Mononuclear cell (primary cell): ENCODE data around the gene ARHGEF2. TPM values are rescaled to one million over a fixed set of nuclear protein-coding genes. Genes with fewer than 3 reads are reported as not detected.

Experiments used
- H3K27me3 ChIP-seq: 2 replicates; pipeline ENCODE4 v1.6.0; 2011; ENCODE audit warnings: low read length, control low read depth; ENCODE audit not compliant: insufficient read depth
- H3K4me1 ChIP-seq: 2 replicates; pipeline ENCODE4 v1.5.1; 2011; ENCODE audit warnings: mild to moderate bottlenecking, low read length, control low read depth; ENCODE audit not compliant: insufficient read depth
- H3K4me3 ChIP-seq: 2 replicates; pipeline ENCODE4 v1.5.1; 2011; ENCODE audit warnings: mild to moderate bottlenecking, low read length, moderate library complexity
- H3K9me3 ChIP-seq: 2 replicates; pipeline ENCODE4 v1.5.1; 2011; ENCODE audit warnings: low read depth, mild to moderate bottlenecking, control low read depth, low read length
- total RNA-seq: library from RNA; depleted of rRNA; stranded (reverse); fragments of >200 nt; gene quantifications from one replicate; pipeline ENCODE4 v1.2.3, GENCODE V29; 2012

ARHGEF2 gene
- total RNA-seq, 1 donor, result 149 TPM

DNA sequence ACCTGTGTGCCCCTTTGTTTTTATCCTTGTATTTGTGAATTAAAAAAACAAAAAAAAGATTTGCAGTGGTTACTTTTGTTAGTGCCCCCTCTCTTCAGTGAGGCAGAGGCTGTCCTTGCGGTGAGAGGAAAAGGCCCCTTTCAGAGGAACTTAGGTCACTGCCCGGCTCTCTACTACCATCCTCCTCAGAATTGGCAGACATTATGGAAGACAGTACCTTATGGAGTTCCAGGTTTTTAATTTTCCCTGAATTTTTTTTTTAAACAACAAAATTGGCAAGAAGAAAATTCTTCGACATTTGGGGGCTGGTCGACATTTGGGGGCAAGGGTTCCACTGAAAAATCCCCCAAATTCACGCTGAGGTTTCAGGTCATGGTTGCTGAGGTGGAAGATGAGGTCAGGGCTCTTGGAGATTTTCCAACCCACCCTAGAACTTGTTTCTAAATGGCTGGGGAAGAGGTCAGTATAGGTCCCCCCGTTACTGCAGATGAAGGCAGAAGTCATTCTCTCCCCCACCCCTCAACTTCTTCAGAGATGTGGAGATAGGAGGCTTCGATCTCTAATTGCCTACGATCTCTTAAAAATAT lies 31.6 kb downstream of the ARHGEF2 start:
- Histone ChIP-seq H3K4me1 (peaks cover 60% of the 10 kb centered on the region), H3K9me3 (no peaks in the 10 kb centered on the region), H3K27me3 (no peaks in the 10 kb centered on the region), H3K4me3 (no peak overlapping the region)

DNA sequence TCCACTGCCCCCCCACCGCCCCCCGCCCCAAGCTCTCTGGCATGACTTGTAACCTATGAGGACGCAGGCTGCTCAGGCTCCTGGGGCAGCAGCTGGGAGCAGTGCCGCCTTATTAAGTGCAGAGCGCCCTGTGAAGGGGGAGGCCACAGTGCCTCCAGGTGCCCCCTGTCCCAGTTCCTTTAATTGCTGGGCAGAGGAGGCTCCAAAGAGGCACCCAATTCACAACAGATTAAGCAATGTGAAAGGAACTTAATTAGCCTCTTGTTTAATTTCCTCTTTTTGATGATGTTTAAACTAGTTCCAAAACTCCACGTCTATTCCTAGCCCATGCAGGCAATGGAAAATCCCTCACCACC lies 33.9 kb downstream of the ARHGEF2 start:
- Histone ChIP-seq H3K4me1 (peaks cover 82% of the 10 kb centered on the region), H3K9me3 (no peaks in the 10 kb centered on the region), H3K4me3 (no peak overlapping the region), H3K27me3 (no peaks in the 10 kb centered on the region)

DNA sequence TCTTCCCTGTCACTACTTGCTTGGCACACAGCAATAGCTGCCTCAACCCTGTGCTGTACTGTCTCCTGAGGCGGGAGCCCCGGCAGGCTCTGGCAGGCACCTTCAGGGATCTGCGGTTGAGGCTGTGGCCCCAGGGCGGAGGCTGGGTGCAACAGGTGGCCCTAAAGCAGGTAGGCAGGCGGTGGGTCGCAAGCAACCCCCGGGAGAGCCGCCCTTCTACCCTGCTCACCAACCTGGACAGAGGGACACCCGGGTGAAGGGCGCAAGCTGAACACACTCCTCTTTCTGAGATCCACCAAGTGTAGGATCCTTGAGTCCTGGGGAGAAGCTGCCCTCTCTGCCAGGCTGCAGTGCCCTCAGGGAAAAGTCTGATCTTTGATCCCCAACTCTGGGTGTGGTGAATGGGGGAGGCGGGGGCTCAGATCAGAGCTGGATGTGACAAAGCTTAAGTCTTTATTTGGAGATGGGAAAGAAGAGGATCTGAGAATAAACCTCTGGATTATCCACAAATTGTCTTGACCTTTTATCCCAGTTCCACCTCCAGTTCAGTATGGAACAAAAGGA lies 35.7 kb downstream of the ARHGEF2 start:
- H3K4me1 ChIP-seq, result peaks cover 93% of the 10 kb centered on the region
- no peaks in the 10 kb centered on the region for H3K9me3 ChIP-seq
- no peaks in the 10 kb centered on the region for H3K27me3 ChIP-seq
- no peak overlapping the region for H3K4me3 ChIP-seq

DNA sequence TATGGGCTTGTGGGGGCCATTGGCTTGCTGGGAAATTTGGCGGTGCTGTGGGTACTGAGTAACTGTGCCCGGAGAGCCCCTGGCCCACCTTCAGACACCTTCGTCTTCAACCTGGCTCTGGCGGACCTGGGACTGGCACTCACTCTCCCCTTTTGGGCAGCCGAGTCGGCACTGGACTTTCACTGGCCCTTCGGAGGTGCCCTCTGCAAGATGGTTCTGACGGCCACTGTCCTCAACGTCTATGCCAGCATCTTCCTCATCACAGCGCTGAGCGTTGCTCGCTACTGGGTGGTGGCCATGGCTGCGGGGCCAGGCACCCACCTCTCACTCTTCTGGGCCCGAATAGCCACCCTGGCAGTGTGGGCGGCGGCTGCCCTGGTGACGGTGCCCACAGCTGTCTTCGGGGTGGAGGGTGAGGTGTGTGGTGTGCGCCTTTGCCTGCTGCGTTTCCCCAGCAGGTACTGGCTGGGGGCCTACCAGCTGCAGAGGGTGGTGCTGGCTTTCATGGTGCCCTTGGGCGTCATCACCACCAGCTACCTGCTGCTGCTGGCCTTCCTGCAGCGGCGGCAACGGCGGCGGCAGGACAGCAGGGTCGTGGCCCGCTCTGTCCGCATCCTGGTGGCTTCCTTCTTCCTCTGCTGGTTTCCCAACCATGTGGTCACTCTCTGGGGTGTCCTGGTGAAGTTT lies 36.4 kb downstream of the ARHGEF2 start:
- H3K27me3 ChIP-seq, result no peaks in the 10 kb centered on the region
- peaks cover 86% of the 10 kb centered on the region for H3K4me1 ChIP-seq

DNA sequence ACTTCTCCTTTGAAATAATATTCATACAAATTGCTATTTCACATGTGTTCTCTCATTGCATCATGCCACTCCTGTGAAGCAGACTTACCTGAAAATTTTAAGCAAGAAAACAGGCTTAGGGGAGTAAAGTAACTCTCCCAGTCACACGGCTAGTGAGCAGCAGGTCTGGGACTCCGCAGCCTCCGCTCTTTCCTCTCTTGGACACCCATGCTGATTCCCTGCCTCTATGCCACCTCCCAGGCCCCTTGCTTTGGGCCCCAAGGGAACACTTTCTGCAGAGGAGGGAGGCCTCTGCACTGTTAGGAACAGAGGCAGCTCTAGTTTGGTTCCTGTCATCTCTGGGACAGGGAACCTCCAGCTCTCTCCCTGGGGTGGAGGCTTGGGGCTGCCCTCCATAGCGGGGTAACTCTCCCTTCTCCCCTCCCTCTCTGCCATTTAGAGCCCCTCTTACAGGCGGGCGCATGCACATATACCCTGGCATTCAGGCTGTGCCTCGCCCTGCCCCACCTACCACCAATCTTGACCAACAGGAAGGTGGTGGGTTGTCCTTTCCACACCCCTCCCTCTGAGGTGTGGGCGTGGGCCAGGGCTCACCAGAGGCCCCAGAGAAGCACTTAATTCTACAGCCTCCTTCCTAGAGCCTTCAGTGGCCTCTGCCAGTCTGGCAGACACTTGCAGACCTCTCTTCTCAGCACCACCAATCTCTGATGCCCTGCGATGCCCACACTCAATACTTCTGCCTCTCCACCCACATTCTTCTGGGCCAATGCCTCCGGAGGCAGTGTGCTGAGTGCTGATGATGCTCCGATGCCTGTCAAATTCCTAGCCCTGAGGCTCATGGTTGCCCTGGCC lies 37.1 kb downstream of the ARHGEF2 start, which contains the start of gene RXFP4:
Gene RXFP4, plus strand, starts transcription at position 646 of the 852 bp plus-strand sequence. Its CDS starts 72 bp downstream, at position 718.
- H3K9me3 ChIP-seq, result no peaks in the 10 kb centered on the region
- peaks cover 78% of the 10 kb centered on the region for H3K4me1 ChIP-seq
- H3K4me3 ChIP-seq, result no peak within 1 kb of the TSS
- H3K27me3 ChIP-seq, result no peaks in the 10 kb centered on the region

More for the DNA sequence above, 36.4 kb downstream of the ARHGEF2 start:
- Histone ChIP-seq H3K9me3 (no peaks in the 10 kb centered on the region), H3K4me3 (no peak overlapping the region)

DNA sequence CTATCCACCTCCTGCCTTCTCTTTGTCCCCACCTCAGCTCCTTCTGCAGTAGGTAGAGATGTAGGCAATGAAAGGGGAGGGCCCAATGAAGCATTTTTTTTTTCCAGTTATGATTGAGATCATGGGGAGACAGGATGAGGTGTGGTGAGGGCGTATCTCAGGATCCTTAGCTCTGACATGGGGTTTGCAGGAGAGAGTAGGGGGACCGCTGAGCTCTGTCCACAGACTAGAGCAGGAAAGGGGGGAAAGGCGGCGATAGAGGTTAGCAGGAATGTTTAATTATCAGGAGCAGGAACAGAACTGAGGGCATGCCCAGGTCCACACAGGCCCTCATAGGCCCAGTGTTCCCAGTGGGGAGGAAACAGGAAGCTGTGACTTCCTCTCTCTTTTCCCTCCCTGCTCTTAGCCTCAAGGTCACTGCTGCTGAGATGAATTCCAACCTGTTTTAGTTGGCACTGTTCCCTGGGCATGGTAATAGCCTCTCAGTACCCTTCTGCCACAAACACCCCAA lies 37.8 kb downstream of the ARHGEF2 start:
- no peak overlapping the region for H3K4me3 ChIP-seq
- H3K9me3 ChIP-seq, result no peaks in the 10 kb centered on the region
- no peaks in the 10 kb centered on the region for H3K27me3 ChIP-seq
- peaks cover 72% of the 10 kb centered on the region for H3K4me1 ChIP-seq

DNA sequence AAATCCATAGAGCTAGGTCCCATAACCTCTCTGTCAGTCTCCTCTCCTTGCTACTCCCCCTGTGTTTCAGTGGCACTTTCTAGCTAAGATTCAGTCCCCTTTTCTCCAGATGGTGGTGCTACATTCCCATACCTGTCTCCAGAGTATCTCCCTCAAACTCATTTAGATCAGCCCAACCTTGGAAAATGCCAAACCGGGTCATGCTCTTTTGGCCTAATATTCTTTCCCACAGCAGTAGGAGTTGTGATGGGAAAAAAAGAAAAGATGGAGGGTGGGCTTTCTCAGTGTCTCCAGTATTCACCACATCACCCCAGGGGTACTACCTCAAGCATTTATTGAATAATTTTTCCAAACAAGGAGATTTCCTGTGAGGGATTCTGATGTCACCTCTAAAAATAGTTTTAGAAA lies 40.1 kb downstream of the ARHGEF2 start:
- Histone ChIP-seq H3K4me3 (no peak overlapping the region), H3K4me1 (peaks cover 62% of the 10 kb centered on the region)

DNA sequence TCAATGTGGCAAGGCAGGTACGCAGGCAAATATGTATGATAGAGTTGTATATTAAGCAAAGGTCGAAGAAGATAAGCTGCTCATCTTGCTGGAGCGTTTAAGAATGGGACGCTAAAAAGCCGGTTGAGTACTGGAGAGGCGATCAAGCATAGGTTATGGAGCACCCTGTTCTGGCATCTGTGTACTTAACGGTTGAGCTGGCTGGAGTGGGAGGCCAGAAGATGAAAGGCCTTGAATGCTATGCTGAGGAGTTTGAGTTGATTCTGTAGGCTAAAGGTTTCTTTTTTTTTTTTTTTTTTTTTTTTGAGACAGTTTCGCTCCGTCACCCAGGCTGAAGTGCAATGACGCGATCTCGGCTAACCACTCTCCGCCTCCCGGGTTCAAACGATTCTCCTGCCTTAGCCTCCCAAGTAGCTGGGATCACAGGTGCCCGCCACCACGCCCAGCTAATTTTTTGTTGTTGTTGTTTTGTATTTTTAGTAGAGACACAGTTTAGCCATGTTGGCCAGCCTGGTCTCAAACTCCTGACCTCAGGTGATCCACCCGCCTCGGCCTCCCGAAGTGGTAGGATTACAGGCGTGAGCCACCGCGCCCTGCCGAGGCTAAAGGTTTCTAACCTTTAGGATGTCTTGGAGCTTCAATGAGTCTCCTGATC lies 43.3 kb downstream of the ARHGEF2 start:
- Histone ChIP-seq H3K9me3 (no peaks in the 10 kb centered on the region), H3K27me3 (no peaks in the 10 kb centered on the region), H3K4me3 (peak overlapping the region; percentile 77), H3K4me1 (peaks cover 56% of the 10 kb centered on the region)

More for the DNA sequence above, 40.1 kb downstream of the ARHGEF2 start:
- H3K9me3 ChIP-seq, result no peaks in the 10 kb centered on the region
- no peaks in the 10 kb centered on the region for H3K27me3 ChIP-seq

DNA sequence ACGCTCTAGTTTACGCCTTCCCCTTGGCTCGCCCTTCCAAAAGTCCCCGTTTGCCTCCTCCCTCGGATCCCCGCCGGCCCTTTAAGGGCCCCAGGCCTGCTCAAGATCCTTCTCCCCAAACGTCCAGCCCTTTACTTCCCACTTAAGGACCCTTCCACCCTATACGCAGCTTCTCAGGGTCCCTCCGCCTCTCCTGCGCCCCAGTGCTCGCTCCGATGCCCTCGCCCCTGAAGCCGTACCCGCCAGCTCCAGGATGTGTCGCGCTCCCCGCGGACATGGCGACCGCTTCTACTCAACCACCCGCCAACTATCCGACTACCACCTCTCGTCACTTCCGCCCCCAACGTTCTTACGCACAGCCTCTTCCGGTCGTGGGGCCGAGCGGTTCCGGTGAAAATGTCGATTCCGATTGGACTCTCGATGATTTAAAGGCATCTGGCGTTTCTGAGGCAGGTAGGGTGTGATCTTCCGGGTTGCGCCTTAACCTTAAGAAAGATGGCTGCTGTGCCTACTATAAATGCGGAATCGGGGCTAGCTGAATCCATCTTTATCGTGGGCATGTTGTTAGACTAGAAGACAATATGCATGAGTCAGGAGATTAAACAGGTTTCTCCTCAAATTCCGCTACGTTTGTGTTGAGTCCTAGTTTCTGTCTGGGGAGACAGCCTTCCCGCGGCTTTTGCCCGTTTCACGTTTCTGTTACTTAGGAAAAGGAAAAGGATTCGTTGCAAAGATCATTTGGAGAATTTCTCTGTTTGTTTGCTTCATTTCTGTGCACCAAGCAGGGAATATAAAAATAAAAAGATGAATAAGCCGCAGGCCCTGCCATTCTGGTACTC lies 44.0 kb downstream of the ARHGEF2 start, which contains the start of gene KHDC4:
Gene KHDC4, minus strand, starts transcription at position 317 of the 839 bp plus-strand sequence. Its CDS starts 40 bp downstream, at position 277.
- Histone ChIP-seq H3K4me3 (peak within 1 kb of the TSS; percentile 77), H3K9me3 (no peaks in the 10 kb centered on the region), H3K27me3 (no peaks in the 10 kb centered on the region), H3K4me1 (peaks cover 49% of the 10 kb centered on the region)

DNA sequence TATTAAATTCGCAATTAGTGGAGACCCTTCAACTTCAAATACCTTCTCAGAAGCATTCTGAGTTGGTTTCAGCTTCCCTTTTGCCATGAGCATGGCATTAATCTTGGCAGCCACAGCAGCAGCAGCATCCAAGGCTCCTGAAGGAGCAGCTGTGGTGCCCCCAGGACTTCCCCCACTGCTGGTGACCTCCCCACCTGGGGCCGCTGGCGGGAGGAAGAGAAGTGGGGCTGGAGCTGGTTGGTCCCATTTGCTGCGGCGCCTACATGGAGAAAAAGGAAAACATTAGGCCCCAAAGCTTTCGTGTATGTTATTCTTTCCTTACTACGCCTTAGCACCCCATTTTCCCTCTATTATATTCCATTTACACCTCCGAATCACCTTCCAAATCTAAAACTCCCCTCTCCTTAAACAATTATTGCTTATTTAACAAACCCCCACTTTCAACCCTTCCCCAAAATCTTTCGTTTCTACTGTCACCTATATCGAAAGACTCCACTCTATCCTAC lies 44.7 kb downstream of the ARHGEF2 start:
- peak overlapping the region; percentile 77 for H3K4me3 ChIP-seq
- peaks cover 45% of the 10 kb centered on the region for H3K4me1 ChIP-seq
- no peaks in the 10 kb centered on the region for H3K27me3 ChIP-seq
- H3K9me3 ChIP-seq, result no peaks in the 10 kb centered on the region

DNA sequence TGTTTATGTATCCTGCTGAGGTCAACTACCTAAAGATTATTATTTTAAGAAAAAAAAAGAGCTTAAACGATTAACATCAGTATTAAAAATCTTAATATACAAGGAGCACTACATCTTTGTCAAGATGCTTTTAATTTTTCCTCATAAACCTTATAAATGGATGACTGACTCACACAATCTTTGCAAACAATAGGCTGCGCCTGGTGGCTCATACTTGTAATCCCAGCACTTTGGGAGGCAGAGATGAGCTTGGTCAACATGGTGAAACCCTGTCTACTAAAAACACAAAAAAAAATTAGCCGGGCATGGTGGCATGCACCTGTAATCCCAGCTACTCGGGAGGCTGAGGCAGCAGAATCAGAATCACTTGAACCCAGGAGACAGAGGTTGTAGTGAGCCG lies 45.9 kb downstream of the ARHGEF2 start:
- no peaks in the 10 kb centered on the region for H3K9me3 ChIP-seq
- H3K4me1 ChIP-seq, result peaks cover 39% of the 10 kb centered on the region
- no peak overlapping the region for H3K4me3 ChIP-seq
- no peaks in the 10 kb centered on the region for H3K27me3 ChIP-seq

DNA sequence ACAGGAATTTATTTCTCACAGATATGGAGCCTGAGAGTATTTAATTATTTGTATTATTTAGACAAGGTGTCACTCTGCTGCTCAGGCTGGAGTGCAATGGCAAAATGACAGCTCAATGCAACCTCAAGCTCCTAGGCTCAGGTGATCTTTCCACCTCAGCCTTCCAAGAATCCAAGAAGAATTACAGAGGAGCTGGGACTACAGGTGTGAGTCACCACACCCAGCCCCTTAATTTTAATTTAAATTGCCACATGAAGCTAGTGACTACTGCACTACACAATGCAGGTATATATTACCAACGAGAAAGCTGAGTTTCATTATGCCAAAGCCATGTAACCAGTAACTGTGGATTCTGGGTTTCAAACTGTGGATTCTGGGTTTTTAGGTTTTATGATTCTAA lies 46.3 kb downstream of the ARHGEF2 start:
- H3K4me3 ChIP-seq, result no peak overlapping the region

DNA sequence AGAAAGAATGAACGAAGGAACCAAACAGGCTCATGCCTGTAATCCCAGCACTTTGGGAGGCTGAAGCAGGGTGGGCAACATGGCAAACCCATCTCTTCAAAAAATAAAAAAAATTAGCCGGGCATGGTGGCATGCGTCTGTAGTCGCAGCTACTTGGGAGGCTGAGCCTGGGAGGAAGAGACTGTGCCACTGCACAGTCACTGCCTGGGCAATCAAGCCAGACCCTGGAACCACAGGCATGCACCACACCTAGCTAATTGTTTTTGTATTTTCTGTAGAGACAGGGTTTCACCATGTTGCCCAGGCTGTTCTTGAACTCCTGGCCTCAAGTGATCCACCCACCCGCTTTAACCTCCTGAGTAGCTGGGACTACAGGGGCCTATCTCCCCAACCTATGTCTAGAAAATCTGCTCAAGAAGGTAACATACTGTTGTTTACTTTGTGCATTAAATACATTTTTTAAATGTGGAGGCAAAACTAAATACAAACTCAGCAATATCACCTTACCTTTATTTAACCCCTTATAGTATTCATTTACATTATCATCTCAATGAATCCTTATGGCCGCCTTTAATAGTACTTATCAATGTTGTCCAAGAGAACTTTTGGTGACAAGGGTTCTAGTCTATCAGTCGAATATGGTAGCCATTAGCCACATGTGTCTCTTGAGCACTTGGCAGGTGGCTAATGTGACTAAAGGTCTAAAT lies 46.9 kb downstream of the ARHGEF2 start:
- Histone ChIP-seq H3K9me3 (no peaks in the 10 kb centered on the region), H3K4me3 (no peak overlapping the region), H3K4me1 (peaks cover 39% of the 10 kb centered on the region), H3K27me3 (no peaks in the 10 kb centered on the region)

More for the DNA sequence above, 46.3 kb downstream of the ARHGEF2 start:
- Histone ChIP-seq H3K4me1 (peaks cover 39% of the 10 kb centered on the region), H3K27me3 (no peaks in the 10 kb centered on the region), H3K9me3 (no peaks in the 10 kb centered on the region)
